ENCODE data around the gene SCGB2B2. TPM values are rescaled to one million over a fixed set of nuclear protein-coding genes. Genes with fewer than 3 reads are reported as not detected.
"Not testable (repeated sequence)": the region's sequence is repeated elsewhere in the genome, so short reads cannot be mapped to it uniquely, and the experiment has no call there.

Gene SCGB2B2, protein sequence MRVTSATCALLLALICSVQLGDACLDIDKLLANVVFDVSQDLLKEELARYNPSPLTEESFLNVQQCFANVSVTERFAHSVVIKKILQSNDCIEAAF
- total RNA-seq: 0.89 TPM
- long read RNA-seq, partial matches to known transcripts: 0 of 1 reads
- long read RNA-seq, other reads (novel, unspliced or antisense): 1 of 1 reads

DNA sequence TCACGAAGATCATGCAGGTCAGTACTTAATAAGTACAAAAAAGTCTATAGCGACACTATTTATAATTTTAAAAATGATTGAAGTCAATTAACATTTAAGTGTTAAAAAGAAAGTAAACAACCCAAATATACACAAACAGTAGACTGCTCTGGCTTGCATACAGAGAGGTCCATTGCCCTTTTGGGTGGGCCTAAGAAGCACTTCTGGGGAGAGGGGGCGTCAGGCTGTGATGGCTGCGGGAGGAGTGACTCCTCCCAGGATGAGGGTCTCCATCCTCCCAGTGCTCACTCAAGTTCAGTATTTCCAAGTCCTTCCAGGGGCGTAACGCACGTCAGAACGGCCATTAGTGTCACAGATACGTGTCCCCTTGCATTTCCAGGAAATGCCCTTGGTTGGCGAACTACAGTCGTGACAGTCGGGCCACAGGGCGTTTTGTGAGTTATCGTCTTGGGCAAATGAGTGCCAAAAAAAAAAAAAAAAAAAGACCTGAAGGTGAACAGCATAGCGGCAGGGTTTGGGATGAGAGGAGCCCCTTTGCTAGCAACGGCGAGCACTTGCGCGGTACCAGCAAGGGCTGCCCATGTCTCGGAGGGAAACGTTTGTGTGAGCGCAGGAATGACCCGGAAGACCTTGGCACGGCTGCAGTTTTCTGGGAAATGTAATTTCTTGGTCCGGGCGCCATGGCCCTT is at the start of gene SCGB2B2:
Gene SCGB2B2, minus strand, starts transcription at position 463 of the 689 bp plus-strand sequence. CDS start 82,596 bp downstream, outside the sequence.
- no peak for DNase-seq
- intact Hi-C loops (cut with micrococcal nuclease): no loop called here

DNA sequence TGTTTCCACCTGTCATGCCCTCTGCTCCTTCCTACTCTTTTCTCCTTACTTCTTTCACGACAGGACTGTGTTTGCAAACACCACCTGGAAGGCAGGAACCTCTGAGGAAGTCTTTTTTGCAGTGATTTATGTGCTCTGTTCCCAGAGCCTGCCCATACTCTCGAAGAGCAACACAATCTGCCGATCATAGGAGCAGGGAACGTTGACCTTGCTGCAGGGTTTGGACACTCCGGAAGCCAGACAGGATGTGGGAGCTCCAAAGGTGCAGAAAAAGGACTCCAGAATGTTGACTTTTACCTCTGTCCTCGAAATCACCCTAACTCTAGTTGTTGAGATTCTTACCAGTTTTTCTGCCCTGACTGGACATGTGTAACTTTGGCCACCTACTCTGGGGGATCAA is 48.4 kb upstream of the SCGB2B2 start:
- no peak for DNase-seq
- intact Hi-C loops (cut with micrococcal nuclease): no loop called here
- no peak for ATAC-seq

More for the DNA sequence above, at the start of gene SCGB2B2:
- peak; percentile 81 for ATAC-seq

DNA sequence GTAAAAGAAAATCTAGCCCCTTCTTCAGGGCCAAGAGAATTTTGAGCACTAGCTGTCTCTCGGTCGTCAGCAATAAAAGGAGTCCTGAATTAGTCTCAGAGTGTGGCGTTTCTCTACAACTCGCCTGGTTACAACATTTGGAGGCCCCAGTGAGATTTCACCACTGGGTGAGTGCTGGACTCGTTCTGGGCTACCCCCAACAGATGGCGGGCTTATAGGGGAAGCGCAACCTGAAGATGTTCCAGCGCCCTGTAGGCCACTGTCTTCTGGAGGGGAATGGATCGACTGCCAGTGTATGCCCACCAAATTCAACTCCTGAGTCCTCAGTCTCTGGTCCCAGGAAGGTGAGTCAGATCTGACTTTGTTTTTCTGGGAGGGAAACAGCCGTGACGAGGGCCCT is 45.4 kb upstream of the SCGB2B2 start:
- intact Hi-C loops (cut with micrococcal nuclease): no loop called here
- DNase-seq: no peak
- ATAC-seq: no peak

DNA sequence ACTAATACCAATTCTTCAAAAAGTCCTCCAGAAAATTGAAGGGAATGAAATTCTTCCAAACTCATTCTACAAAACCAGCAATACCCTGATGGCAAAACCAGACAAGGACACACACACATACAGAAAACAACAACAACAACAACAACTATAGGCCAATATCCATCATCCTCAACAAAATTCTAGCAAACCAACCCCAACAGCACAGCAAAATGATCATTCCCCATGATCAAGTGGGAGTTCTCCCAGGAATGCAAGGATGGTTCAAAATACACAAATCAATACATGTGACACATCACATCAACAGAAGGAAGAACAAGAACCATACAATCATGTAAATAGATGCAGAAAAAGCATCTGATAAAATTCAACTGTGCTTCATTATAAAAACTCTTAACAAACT is 38.4 kb upstream of the SCGB2B2 start:
- DNase-seq: no peak
- no peak for ATAC-seq
- intact Hi-C loops (cut with micrococcal nuclease): no loop called here

DNA sequence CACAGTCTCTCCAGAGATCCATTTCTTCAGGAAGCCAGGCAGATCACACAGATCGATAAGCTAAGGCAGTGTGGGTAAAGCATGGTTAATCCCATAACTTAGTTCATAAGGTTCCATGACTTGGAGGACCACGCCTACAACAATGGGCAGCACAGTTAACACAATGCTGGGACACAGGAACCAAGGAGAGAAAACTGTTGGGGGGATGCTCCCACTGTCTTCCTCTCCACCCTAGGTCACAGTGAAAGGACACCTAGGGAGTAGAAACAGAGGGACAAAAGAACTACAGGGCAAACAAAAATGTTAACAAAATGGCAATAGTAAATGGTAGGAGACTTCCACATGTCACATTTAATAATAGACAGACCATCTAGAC is 36.3 kb upstream of the SCGB2B2 start:
- DNase-seq (no peak), ATAC-seq (no peak)
- intact Hi-C loops (cut with micrococcal nuclease): loop anchor here (5.0 kb wide), 1 partner anchor 71 kb away; no protein-coding TSS in a partner anchor

DNA sequence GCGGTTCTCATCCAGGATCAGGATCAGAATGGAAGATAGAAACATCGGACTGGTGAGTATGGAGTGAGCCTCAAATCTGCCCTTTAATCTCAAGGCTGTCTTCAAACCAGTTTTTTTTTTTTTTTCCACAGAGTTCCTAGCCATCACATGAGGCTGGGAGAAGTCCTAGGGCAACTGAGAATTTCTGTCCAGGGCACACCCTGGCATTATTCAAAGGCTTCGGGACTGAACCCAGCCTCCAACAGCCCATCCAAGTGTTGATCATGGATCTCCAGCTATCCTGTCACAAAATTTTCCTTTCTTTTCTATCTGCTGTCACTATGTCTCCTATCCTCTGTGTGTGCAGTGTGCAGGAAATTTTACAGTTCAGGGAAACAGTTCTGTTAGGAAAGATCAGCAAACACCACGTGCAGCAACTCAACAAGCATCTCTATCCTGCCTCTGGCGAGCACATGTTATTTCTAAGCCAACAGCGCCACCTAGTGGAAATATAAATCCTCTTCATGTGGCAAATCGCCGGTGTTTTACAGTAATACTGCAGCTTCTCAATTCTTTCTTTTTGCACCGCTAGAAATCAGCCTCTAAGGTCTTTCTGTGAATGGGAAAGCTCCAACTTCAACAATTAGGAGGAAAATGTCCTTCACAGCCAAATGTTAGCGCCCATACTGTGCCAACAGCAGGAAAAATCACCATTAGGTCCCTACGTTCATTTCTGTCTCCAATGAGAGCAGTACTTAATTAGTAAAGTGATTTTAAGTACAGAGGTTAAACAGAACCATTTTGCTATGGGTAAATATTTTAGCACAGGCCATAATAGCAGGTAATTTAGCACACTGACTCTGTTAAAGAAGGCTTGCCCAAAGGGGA is 35.7 kb upstream of the SCGB2B2 start:
- intact Hi-C loops (cut with micrococcal nuclease): loop anchor here (5.0 kb wide), 1 partner anchor 70 kb away; no protein-coding TSS in a partner anchor
- ATAC-seq: peak; percentile 78
- DNase-seq: no peak

DNA sequence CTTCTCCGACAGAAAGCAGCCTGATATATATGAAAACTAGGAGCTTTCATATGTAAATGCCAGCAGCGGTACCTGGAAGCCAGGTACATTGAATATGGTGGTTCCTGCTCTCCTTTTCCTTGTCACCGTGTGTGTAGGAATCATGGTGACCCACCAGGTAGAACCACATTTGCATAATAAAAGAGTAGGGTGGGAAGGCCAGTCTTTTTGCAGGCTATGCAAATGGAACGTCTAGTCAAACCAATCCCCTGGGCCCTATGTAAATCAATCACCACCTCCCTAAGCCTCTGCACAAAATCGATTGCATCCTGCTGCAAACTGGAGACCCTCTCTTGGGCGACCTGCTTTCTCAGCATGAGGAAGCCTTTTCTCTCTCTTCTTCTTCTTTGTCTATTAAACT is 34.9 kb upstream of the SCGB2B2 start:
- intact Hi-C loops (cut with micrococcal nuclease): loop anchor here (5.0 kb wide), 1 partner anchor 70 kb away; no protein-coding TSS in a partner anchor
- DNase-seq: no peak
- ATAC-seq: no peak

DNA sequence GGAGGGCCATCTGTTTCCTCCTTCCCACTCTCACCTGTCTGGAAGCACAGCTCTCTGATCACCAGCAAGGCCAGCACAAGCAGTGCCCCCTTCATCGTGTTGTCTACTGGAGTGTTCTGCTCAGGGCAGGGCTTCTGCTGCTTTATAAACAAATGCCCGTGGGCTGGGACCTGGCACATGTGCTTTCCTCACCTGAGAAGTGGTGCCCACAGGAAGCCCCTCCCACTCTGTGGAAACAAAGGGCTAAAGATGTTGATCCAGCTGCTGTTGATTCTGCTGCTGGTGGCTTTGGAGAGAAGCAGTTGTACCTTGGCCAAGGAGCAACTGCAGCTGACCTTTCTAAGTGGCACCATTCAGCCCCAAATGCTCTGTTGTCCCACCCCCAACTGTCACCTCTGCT is 30.7 kb upstream of the SCGB2B2 start:
- DNase-seq: no peak
- ATAC-seq: no peak
- intact Hi-C loops (cut with micrococcal nuclease): no loop called here

DNA sequence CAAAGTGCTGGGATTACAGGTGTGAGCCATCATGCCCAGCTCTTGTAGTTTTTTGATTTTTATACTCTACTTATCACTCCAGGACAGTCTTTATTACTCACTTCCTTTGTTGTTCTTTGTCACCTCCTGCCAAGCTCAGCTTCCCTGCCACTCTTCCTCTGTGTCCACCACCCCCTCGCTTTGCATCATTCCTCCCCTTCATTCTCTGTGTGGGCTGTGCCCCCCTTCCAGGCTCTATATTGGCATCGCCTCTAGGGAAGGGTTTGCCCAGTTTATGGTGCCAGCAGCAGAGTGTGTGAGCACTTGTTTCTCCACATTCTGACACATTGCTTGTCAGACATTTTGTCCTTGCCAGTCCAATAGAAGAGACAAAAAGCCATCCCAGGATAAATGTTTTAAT is 15.6 kb upstream of the SCGB2B2 start:
- no peak for DNase-seq
- intact Hi-C loops (cut with micrococcal nuclease): no loop called here
- ATAC-seq: peak; percentile 26

DNA sequence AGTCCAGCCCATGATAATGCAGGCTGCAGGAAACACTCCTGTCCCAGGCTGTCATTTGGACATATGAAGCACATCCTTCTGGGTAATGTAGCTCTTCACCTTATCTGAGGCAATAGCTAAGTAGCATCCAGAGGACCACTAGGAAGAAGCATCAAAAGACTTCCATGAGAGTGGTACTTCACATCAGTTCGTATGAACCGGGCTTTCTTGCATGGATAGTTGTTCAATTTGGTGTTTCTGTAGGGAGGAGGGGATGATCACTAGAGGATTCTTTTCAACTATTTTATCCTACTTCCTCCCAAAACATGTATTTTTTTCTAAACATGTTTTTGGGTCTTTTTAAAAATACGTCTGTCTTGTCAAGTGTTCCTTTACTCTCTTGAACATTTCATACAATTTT is 13.4 kb upstream of the SCGB2B2 start:
- no peak for DNase-seq
- no peak for ATAC-seq
- intact Hi-C loops (cut with micrococcal nuclease): no loop called here

DNA sequence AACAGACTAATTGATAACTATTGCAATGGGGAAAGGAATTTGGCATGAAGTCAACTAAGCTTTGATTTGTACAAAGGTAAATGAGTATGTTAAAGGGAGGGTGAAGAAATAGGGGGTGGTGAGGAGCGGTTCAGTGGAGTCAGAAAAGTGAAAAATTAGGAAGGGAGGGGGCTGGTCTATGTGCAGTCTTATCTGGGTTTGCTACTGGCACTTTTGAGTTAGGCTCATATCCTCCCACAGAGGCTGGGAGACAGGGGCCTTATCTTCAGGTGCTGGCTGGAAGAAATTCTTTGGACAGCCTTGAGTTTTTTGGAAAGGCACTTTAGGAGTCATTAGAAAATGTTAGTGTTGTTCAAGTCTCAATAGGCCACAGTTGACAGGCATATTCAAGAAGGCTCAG is 11.6 kb upstream of the SCGB2B2 start:
- ATAC-seq (no peak), DNase-seq (no peak)
- intact Hi-C loops (cut with micrococcal nuclease): no loop called here

DNA sequence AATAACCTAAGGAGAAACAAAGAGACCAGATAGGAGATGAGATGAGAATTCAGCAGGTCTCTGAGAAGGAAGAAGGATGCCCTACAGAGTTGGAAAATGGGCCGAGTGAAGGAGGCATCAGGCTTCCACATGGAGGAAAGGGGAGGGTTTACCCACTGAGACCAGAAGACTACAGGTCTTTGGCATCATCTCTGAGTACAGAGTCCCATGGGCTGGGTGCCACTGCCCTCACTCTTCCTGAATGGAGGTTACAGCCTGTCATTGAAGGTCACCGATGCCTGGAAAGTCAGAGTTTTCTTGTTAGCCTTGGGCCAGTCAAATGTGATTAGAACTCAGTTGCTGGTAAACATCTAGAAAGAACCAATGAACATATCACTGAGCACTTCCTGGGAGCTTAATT is 10.4 kb upstream of the SCGB2B2 start:
- no peak for DNase-seq
- intact Hi-C loops (cut with micrococcal nuclease): no loop called here
- peak; percentile 55 for ATAC-seq

DNA sequence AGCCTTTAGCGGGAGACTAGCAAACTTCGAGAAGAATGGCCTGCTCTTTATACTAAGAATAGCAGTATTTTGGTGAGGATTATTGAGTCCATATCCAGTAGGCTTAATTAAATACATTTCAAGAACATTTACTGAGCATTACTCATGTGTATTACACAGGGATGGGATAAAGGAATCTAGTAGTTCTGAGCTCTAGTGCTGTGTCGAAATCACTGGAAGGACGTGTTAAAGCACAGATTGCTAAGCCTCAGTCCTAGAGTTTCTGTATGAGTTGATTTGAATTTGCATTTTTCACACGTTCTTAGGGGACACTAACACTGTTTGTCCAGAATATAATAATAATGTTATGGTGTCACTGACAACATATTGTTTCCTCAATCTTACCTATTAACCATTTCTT is 9.5 kb upstream of the SCGB2B2 start:
- no peak for ATAC-seq
- intact Hi-C loops (cut with micrococcal nuclease): no loop called here
- DNase-seq: no peak

DNA sequence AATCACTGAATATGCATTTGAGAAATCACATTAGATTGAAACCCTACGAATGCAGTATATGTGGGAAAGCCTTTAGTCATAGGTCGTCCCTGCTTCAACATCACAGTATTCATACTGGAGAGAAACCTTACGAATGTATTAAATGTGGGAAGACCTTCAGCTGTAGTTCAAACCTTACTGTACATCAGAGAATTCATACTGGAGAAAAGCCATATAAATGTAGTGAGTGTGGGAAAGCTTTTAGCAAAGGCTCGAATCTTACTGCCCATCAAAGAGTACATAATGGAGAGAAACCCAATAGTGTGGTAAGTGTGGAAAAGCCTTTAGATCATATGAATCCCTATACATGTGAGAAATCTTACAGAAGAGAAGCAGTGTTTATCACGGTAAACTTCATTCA is 8.3 kb upstream of the SCGB2B2 start:
- DNase-seq; intact Hi-C loops (cut with micrococcal nuclease); ATAC-seq: not testable (repeated sequence)

DNA sequence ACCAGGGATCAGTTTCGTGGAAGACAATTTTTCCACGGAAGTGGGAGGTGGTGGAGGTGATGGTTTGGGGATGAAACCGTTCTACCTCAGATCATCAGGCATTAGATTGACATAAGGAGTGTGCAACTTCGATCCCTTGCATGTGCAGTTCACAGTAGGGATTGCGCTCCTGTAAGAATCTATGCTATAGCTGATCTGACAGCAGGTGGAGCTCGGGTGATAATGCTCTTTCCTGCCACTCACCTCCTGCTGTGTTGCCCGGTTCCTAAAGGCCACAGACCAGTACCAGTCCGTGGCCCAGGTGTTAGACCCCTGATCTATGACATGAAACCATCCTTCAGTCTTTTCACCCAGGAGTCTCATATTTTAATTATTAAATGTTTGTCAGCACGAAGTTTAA is 4.5 kb upstream of the SCGB2B2 start:
- intact Hi-C loops (cut with micrococcal nuclease): no loop called here
- DNase-seq: no peak
- ATAC-seq: no peak

DNA sequence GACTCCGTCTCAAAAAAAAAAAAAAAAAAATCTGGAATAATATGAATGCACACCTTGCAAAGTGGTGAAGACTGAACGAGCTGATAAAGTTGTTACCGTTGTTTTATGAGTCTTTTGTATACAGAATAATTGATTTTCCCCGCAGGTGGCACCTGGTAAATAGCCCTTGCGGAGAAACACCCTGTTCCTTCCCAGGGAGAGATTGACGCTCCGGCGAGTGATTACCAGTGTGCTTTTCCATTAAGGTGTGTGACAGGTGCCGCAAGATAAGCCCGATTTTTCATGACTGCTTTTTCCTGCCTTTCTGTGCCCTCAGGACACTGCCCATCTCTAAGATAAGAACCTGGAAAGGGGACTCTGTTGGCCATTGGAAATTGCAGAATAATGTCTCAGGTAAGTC is 1.5 kb upstream of the SCGB2B2 start:
- DNase-seq (no peak), ATAC-seq (no peak)
- intact Hi-C loops (cut with micrococcal nuclease): no loop called here

DNA sequence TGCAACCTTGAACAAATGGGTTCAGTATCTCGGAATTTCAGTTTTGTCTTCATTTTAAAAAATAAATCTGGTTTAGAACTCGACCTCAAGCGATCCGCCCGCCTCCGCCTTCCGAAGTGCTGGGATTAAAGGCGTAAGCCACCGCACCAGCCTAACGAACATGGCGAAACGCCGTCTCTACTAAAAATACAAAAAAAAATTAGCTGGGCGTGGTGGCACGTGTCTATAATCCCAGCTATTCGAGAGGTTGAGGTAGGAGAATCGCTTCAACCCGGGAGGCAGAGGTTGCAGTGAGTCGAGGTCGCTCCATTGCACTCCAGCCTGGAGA is 1.1 kb upstream of the SCGB2B2 start:
- ATAC-seq (no peak), DNase-seq (no peak)
- intact Hi-C loops (cut with micrococcal nuclease): no loop called here

DNA sequence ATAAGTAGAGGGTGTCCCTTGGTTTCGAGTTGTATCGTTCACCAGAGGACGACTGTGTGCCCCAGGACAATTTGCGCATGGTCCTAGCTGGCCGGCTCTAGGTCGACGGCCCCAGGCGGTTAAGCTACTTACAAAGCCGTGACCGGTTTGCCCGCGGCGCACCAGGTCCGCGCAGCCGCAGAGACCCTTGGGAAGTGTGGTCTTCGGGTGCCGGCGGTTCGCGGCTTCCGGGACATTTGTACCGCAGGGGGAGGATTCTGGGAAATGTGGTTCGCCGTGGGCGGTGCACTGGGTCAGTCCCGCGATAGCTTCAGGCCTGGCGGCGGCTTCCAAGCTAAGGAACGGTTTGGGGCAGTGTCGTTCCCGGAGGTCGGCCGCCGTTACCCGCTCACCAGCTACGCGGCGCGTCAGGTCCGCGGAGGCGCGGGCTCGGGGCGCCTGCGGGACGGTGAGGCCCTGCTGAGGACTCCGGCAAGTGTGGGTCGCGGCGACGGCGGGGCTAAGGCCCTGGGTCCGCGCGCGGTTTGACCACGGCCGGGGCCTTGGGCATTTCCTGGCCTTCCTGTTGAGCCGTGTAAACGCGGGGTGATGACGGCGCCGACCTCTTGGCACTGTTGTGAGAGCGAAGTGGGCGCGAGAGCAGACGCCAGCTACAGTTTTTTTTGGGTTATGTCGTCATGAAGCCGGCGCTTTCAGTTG is 576 bp upstream of the SCGB2B2 start, which contains the start of gene ZNF302:
Gene ZNF302, plus strand, starts transcription at position 293 of the 699 bp plus-strand sequence. CDS start 1,127 bp downstream, outside the sequence.
- ATAC-seq: peak; percentile 99
- intact Hi-C loops (cut with micrococcal nuclease): no loop called here

DNA sequence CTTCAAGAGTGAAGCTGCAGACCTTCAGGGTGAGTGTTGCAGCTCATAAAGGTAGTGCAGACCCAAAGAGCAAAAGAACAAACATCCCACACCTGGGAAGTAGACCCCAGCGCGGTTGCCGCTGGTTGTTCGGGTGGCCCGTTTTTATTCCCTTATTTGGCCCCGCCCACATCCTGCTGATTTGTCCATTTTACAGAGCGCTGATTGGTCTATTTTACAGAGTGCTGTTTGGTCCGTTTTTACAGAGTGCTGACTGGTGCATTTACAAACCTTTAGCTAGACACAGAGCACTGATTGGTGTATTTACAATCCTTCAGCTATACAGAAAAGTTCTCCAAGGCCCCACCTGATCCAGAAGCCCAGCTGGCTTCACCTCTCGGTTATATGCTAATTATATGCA is 1.0 kb downstream of the SCGB2B2 start:
- intact Hi-C loops (cut with micrococcal nuclease): no loop called here
- no peak for ATAC-seq
- no peak for DNase-seq

More for the DNA sequence above, 576 bp upstream of the SCGB2B2 start, which contains the start of gene ZNF302:
- DNase-seq: peak; percentile 98

DNA sequence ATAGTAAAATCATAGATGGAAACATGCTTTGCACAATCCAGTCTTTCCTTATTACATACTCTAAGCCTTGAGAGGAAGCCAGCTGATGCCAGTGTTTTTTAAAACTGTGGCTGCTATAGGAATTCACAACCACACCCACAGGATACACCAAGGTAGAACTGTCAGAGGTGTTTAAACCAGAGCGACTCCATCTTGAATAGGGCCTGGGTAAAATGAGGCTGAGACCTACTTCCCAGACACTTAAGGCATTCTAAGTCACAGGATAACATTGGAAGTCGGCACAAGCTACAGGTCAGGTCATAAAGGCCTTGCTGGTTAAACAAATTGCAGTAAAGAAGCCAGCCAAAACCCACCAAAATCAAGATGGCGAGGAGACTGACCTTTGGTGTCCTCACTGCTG is 1.7 kb downstream of the SCGB2B2 start:
- DNase-seq: no peak
- ATAC-seq: no peak
- intact Hi-C loops (cut with micrococcal nuclease): no loop called here
